Measurements from ENCODE around the gene AMHR2. TPM values are rescaled to one million over a fixed set of nuclear protein-coding genes. Genes with fewer than 3 reads are reported as not detected.

The AMHR2 gene
- total and polyA plus RNA-seq, 9 of the 15 experiments (the other 6 are each of a cell fraction or from before 2014, with no cell fraction given): 8.9 to 49.7 (median 19.3) TPM

- peak in 1 of 2 experiments; percentile 43; a peak in 1 of 4 replicates for TF ChIP-seq MAZ (CRISPR knock-in tag; conservative IDR thresholded peaks at IDR 0.05 in 1 of 2, IDR thresholded peaks at IDR 0.05 in 1 of 2)
- TF ChIP-seq ATF7 (IDR thresholded peaks at IDR 0.05): peak; percentile 94
- TF ChIP-seq KLF13 (tag; IDR thresholded peaks at IDR 0.05; ENCODE audit: borderline replicate concordance, low read depth): peak; percentile 41; the same call in 1 of the 2 replicates
- peak; percentile 95 for TF ChIP-seq POLR2A (conservative IDR thresholded peaks at IDR 0.05)
- no peak for TF ChIP-seq E2F4 (CRISPR knock-in tag; IDR thresholded peaks at IDR 0.05; ENCODE audit: low read depth)
- TF ChIP-seq SAP30 (IDR thresholded peaks at IDR 0.05; ENCODE audit: borderline replicate concordance, insufficient read depth, low read depth, low read length, poor library complexity, severe bottlenecking): no peak
- TF ChIP-seq ILK (tag; IDR thresholded peaks at IDR 0.05; ENCODE audit: borderline replicate concordance, low read depth): no peak
- no peak for TF ChIP-seq ZNF785 (CRISPR knock-in tag; IDR thresholded peaks at IDR 0.05)
- no peak for TF ChIP-seq ZNF121 (CRISPR knock-in tag; conservative IDR thresholded peaks at IDR 0.05)
- TF ChIP-seq HNRNPL (IDR thresholded peaks at IDR 0.05; ENCODE audit: low read depth, low read length): peak; percentile 77; the same call in 1 of the 2 replicates
- peak; percentile 11; the same call in 1 of the 2 replicates for TF ChIP-seq SREBF1 (IDR thresholded peaks at IDR 0.05; ENCODE audit: borderline replicate concordance, low read depth, low read length)
- TF ChIP-seq HMBOX1 (IDR thresholded peaks at IDR 0.05): no peak
- TF ChIP-seq CEBPZ (IDR thresholded peaks at IDR 0.05; ENCODE audit: borderline replicate concordance, low read depth, low read length): peak; percentile 99
- TF ChIP-seq ZNF175 (CRISPR knock-in tag; IDR thresholded peaks at IDR 0.05; ENCODE audit: low read depth): no peak
- TF ChIP-seq ZFX (CRISPR knock-in tag; IDR thresholded peaks at IDR 0.05): no peak
- TF ChIP-seq ZNF707 (CRISPR knock-in tag; conservative IDR thresholded peaks at IDR 0.05): no peak
- TF ChIP-seq HES1 (IDR thresholded peaks at IDR 0.05; ENCODE audit: low read depth): 0 out of 2 replicates have a peak, but pooled peaks have one; percentile 40
- TF ChIP-seq EWSR1 (IDR thresholded peaks at IDR 0.05; ENCODE audit: borderline replicate concordance, low read depth, partially characterized antibody): no peak
- TF ChIP-seq COPS2 (conservative IDR thresholded peaks at IDR 0.05): no peak
- TF ChIP-seq MEIS2 (IDR thresholded peaks at IDR 0.05; ENCODE audit: partially characterized antibody): peak; percentile 69
- TF ChIP-seq FOXA3 (CRISPR knock-in tag; conservative IDR thresholded peaks at IDR 0.05 in 1 of 2, IDR thresholded peaks at IDR 0.05 in 1 of 2): peak in 1 of 2 experiments; percentile 47; a peak in 2 of 4 replicates
Observed at GRCh38 chr12:53379389-53380103, 44.1 kb upstream of the AMHR2 start (continued).

Measured in K562 (cell line).